ENCODE data around the gene NIPSNAP3A.

NIPSNAP3A gene

DNA sequence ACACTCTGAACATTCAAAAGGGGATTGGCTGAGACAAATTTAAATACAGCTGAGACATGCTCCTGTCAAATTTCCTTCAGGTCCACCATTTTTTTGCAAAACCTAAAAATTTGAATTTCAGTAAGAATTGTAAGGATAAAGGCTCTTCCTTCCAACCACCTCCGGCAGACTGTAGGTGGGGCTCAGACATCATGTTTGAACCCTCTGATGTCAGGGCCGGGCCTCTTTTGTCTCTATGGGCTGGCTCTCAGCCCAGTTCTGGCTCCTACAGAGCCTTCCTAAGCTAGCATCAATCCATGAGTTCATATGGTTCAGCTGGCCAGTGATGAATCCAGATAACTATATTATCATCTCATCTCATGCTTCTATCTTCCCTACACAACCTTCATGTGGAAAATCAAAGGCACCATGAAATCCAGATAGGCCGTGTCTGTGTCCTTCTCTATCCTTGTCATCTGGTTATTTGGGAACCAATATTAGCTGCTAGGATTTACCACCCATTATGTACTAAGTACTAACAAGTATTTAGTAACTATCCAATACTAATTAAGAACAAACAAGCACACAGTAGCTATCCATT is 60.6 kb downstream of the NIPSNAP3A start:
- DNase-seq (ENCODE audit: low read depth) = no peak
